ENCODE measurements around the gene MT4.

MT4 gene

DNA sequence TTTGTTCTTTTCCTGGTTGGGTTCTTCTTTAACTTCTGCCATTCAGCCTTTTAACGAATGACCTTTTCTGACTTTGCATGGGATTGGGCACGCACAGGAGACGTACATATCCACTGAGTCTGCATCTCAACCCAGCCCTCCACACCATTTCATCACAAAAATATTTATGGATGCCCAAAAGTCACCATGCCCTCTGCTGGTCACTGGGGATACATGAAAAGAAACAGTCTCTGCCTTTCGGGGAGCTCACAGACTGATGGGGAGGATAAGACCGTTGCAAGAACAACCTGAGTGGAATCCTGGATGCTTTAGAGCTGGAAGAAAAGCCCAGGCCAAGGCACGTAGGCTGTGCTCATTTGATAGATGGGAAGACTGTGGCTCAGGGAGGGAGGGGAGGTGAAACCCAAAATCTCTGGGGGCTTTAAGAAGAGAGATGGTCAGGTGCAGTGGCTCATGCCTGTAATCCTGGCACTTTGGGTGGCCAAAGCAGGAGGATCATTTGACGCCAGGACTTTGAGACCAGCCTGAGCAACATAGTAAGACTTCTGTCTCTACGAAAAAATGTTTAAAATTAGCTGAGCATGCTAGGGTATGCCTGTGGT, 35.6 kb downstream of the MT4 start:
- TF ChIP-seq, protein P1, sequence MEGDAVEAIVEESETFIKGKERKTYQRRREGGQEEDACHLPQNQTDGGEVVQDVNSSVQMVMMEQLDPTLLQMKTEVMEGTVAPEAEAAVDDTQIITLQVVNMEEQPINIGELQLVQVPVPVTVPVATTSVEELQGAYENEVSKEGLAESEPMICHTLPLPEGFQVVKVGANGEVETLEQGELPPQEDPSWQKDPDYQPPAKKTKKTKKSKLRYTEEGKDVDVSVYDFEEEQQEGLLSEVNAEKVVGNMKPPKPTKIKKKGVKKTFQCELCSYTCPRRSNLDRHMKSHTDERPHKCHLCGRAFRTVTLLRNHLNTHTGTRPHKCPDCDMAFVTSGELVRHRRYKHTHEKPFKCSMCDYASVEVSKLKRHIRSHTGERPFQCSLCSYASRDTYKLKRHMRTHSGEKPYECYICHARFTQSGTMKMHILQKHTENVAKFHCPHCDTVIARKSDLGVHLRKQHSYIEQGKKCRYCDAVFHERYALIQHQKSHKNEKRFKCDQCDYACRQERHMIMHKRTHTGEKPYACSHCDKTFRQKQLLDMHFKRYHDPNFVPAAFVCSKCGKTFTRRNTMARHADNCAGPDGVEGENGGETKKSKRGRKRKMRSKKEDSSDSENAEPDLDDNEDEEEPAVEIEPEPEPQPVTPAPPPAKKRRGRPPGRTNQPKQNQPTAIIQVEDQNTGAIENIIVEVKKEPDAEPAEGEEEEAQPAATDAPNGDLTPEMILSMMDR (IDR thresholded peaks at IDR 0.05): no peak
- Histone ChIP-seq H3K27ac (no peak overlapping the region), H3K36me3 (no peaks in the 10 kb centered on the region), H3K4me1 (ENCODE audit: control insufficient read depth in 1 of 2, insufficient read depth in 1 of 2, low read depth in 1 of 2, low read length in 1 of 2) (no peaks in the 10 kb centered on the region), H3K9me3 (no peaks in the 10 kb centered on the region), H3K27me3 (peaks cover 49% of the 10 kb centered on the region), H3K4me3 (ENCODE audit: low read depth in 1 of 2, low read length in 1 of 2) (no peak overlapping the region)

DNA sequence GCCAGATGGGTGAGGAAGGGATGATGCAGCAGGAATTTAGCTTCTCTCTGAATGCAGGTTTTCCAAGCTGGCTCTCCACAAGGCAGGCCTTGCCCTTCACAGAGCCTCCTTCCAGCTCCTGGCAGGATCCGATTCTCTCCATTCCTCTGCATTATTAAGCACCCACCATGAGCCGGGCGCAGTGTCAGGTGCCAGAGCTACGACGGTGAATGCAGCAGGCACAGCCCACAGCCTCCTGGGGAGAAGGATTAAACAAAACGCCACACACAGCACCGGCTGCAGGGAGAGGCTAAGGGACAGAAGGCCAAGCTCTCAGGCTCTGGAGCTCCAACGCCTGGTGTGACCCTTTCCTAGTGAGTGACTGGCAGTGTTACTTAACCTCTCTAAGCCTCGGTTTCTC, 36.5 kb downstream of the MT4 start:
- Histone ChIP-seq H3K27me3 (peaks cover 51% of the 10 kb centered on the region), H3K9me3 (no peaks in the 10 kb centered on the region), H3K4me3 (ENCODE audit: low read depth in 1 of 2, low read length in 1 of 2) (no peak overlapping the region), H3K36me3 (no peaks in the 10 kb centered on the region), H3K27ac (no peak overlapping the region), H3K4me1 (ENCODE audit: control insufficient read depth in 1 of 2, insufficient read depth in 1 of 2, low read depth in 1 of 2, low read length in 1 of 2) (no peaks in the 10 kb centered on the region)
- TF ChIP-seq, protein P1 (IDR thresholded peaks at IDR 0.05): no peak

DNA sequence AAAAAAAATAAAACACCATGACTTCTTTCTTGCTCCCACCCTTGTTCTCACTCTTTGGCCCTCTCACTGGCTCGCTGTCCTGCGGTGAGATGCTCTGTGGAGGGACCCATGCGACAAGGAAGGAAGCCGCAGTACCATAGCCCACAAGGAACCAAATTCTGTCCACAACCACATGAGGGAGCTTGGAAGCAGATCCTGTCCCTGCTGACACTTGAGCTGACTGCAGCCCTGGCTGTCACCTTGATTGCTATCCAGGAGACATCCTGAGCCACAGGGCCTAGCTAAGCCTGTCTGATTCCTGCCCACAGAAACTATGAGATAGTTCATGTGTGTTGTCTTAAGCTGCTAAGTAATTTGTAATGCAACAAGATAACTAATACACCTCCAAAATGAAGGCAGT, 38.7 kb downstream of the MT4 start:
- Histone ChIP-seq H3K36me3 (no peaks in the 10 kb centered on the region), H3K27me3 (peaks cover 37% of the 10 kb centered on the region), H3K4me3 (ENCODE audit: low read depth in 1 of 2, low read length in 1 of 2) (no peak overlapping the region), H3K27ac (no peak overlapping the region), H3K9me3 (no peaks in the 10 kb centered on the region), H3K4me1 (ENCODE audit: control insufficient read depth in 1 of 2, insufficient read depth in 1 of 2, low read depth in 1 of 2, low read length in 1 of 2) (peaks cover 9% of the 10 kb centered on the region in 2 experiments)
- TF ChIP-seq, protein P1 (IDR thresholded peaks at IDR 0.05): no peak

DNA sequence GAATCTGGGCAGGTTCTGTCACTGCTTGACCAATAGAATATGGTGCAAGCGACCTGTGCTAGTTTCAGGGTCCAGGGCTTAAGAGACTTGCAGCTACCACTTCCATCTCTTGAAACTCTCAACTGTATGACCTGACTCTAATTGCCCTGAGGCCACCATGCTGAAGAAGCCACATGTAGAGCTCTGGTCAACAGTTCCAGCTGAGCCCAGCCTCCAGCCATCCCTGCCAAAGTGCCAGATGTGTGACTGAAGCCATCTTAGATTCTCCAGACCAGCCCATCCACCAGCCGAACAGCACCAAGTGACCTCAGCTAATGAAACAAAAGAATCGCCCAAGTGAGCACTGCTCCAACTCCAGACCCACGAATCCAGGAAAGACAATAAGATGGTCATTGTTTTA, 40.1 kb downstream of the MT4 start:
- TF ChIP-seq, protein P1 (IDR thresholded peaks at IDR 0.05): no peak
- no peak overlapping the region for H3K27ac ChIP-seq

DNA sequence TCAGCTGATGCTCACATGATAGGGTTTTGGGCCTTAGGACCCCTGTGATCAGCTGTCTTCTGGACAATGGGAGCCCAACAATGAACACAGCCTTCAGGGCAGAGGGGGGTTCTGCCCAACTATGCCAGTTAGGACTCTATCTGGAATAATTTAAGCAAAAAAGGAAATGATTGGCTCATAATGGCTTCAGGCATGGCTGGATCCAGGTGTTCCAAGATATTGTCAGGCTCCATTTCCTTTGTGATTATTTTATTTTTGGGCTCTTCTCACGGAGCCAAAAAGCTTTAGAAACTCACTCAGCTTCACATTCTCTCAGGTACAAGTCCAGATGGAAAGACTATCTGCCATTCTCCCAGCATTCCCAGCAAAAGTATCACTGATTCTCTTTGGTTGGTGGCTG, 40.6 kb downstream of the MT4 start:
- no peak overlapping the region for H3K27ac ChIP-seq
- peaks cover 26 to 27% of the 10 kb centered on the region in 2 experiments for H3K4me1 ChIP-seq (ENCODE audit: control insufficient read depth in 1 of 2, insufficient read depth in 1 of 2, low read depth in 1 of 2, low read length in 1 of 2)
- H3K36me3 ChIP-seq: no peaks in the 10 kb centered on the region
- no peaks in the 10 kb centered on the region for H3K9me3 ChIP-seq
- TF ChIP-seq, protein P1 (IDR thresholded peaks at IDR 0.05): no peak
- H3K4me3 ChIP-seq (ENCODE audit: low read depth in 1 of 2, low read length in 1 of 2): no peak overlapping the region
- peaks cover 32% of the 10 kb centered on the region for H3K27me3 ChIP-seq

More for the DNA sequence above, 40.1 kb downstream of the MT4 start:
- H3K4me3 ChIP-seq (ENCODE audit: low read depth in 1 of 2, low read length in 1 of 2): no peak overlapping the region
- H3K36me3 ChIP-seq: no peaks in the 10 kb centered on the region
- peaks cover 37% of the 10 kb centered on the region for H3K27me3 ChIP-seq
- no peaks in the 10 kb centered on the region for H3K9me3 ChIP-seq
- H3K4me1 ChIP-seq (ENCODE audit: control insufficient read depth in 1 of 2, insufficient read depth in 1 of 2, low read depth in 1 of 2, low read length in 1 of 2): peaks cover 23% of the 10 kb centered on the region in 2 experiments
